ENCODE data around the gene C16orf46. TPM values are rescaled to one million over a fixed set of nuclear protein-coding genes. Genes with fewer than 3 reads are reported as not detected.

The C16orf46 gene
- total and polyA plus RNA-seq, 9 of the 15 experiments (the other 6 are each of a cell fraction or from before 2014, with no cell fraction given), result 0.10 to 0.98 (median 0.41) TPM; not detected in 1

DNA sequence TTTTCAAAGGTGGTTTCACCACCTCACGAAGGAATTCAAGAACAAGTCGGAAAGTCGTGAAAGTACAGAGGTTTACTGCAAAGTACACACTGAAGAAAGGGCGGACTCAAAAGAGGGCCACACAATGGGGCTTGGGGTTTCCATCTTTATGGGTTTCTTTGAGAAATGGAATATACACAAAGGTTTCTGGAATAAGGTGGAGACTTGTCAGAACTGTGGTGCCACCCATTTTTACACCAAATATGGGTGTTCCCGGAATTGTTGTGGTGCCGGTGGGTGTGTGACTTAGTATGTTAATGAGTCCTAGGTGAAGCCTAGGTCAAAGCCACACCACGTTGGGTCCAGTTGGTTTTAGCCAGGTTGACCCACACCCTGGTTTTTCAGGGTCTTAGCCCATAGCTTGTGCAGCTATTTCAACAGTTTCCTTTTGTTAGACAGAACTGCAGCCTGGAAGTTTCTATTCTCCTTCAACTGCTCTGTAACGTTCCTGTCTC lies 19.7 kb upstream of the C16orf46 start (continued):
- TF ChIP-seq, protein P1, sequence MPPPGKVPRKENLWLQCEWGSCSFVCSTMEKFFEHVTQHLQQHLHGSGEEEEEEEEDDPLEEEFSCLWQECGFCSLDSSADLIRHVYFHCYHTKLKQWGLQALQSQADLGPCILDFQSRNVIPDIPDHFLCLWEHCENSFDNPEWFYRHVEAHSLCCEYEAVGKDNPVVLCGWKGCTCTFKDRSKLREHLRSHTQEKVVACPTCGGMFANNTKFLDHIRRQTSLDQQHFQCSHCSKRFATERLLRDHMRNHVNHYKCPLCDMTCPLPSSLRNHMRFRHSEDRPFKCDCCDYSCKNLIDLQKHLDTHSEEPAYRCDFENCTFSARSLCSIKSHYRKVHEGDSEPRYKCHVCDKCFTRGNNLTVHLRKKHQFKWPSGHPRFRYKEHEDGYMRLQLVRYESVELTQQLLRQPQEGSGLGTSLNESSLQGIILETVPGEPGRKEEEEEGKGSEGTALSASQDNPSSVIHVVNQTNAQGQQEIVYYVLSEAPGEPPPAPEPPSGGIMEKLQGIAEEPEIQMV (tag; conservative IDR thresholded peaks at IDR 0.05; ENCODE audit: low read depth), result peak; percentile 92
- TF ChIP-seq, protein P2, sequence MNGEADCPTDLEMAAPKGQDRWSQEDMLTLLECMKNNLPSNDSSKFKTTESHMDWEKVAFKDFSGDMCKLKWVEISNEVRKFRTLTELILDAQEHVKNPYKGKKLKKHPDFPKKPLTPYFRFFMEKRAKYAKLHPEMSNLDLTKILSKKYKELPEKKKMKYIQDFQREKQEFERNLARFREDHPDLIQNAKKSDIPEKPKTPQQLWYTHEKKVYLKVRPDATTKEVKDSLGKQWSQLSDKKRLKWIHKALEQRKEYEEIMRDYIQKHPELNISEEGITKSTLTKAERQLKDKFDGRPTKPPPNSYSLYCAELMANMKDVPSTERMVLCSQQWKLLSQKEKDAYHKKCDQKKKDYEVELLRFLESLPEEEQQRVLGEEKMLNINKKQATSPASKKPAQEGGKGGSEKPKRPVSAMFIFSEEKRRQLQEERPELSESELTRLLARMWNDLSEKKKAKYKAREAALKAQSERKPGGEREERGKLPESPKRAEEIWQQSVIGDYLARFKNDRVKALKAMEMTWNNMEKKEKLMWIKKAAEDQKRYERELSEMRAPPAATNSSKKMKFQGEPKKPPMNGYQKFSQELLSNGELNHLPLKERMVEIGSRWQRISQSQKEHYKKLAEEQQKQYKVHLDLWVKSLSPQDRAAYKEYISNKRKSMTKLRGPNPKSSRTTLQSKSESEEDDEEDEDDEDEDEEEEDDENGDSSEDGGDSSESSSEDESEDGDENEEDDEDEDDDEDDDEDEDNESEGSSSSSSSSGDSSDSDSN (IDR thresholded peaks at IDR 0.05; ENCODE audit: borderline replicate concordance in 1 of 2, low read depth in 2 of 2, low read length in 2 of 2), result no peak
- TF ChIP-seq SUPT5H (IDR thresholded peaks at IDR 0.05), result peak; percentile 60
- no peak for TF ChIP-seq NUFIP1 (IDR thresholded peaks at IDR 0.05; ENCODE audit: partially characterized antibody)
- TF ChIP-seq THRAP3 (IDR thresholded peaks at IDR 0.05; ENCODE audit: borderline replicate concordance), result no peak
- TF ChIP-seq CEBPG (CRISPR knock-in tag; IDR thresholded peaks at IDR 0.05), result no peak
- TF ChIP-seq CEBPG (tag; conservative IDR thresholded peaks at IDR 0.05 in 1 of 2, IDR thresholded peaks at IDR 0.05 in 1 of 2), result 0 out of 4 replicates have a peak, but pooled peaks of 1 of the 2 experiments have one; percentile 20
- TF ChIP-seq STAG1 (CRISPR knock-in tag; IDR thresholded peaks at IDR 0.05; ENCODE audit: borderline replicate concordance), result no peak
- 0 out of 2 replicates have a peak, but pooled peaks have one; percentile 48 for TF ChIP-seq NBN (IDR thresholded peaks at IDR 0.05; ENCODE audit: low read depth)
- TF ChIP-seq FOXK2 (conservative IDR thresholded peaks at IDR 0.05 in 1 of 2, IDR thresholded peaks at IDR 0.05 in 1 of 2; ENCODE audit: low read depth in 2 of 2), result peak; percentile 62 to 74; a peak in 2 of 4 replicates
- TF ChIP-seq, protein P3, sequence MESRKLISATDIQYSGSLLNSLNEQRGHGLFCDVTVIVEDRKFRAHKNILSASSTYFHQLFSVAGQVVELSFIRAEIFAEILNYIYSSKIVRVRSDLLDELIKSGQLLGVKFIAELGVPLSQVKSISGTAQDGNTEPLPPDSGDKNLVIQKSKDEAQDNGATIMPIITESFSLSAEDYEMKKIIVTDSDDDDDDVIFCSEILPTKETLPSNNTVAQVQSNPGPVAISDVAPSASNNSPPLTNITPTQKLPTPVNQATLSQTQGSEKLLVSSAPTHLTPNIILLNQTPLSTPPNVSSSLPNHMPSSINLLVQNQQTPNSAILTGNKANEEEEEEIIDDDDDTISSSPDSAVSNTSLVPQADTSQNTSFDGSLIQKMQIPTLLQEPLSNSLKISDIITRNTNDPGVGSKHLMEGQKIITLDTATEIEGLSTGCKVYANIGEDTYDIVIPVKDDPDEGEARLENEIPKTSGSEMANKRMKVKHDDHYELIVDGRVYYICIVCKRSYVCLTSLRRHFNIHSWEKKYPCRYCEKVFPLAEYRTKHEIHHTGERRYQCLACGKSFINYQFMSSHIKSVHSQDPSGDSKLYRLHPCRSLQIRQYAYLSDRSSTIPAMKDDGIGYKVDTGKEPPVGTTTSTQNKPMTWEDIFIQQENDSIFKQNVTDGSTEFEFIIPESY (CRISPR knock-in tag; IDR thresholded peaks at IDR 0.05), result no peak
- no peak for TF ChIP-seq CCAR2 (IDR thresholded peaks at IDR 0.05; ENCODE audit: low read depth, low read length)
- TF ChIP-seq, protein P4, sequence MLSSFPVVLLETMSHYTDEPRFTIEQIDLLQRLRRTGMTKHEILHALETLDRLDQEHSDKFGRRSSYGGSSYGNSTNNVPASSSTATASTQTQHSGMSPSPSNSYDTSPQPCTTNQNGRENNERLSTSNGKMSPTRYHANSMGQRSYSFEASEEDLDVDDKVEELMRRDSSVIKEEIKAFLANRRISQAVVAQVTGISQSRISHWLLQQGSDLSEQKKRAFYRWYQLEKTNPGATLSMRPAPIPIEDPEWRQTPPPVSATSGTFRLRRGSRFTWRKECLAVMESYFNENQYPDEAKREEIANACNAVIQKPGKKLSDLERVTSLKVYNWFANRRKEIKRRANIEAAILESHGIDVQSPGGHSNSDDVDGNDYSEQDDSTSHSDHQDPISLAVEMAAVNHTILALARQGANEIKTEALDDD (IDR thresholded peaks at IDR 0.05), result peak; percentile 44; the same call in 1 of the 2 replicates
- peak; percentile 72 for TF ChIP-seq L3MBTL2 (IDR thresholded peaks at IDR 0.05)
- no peak for TF ChIP-seq ZNF668 (CRISPR knock-in tag; IDR thresholded peaks at IDR 0.05)
- TF ChIP-seq, protein P5, sequence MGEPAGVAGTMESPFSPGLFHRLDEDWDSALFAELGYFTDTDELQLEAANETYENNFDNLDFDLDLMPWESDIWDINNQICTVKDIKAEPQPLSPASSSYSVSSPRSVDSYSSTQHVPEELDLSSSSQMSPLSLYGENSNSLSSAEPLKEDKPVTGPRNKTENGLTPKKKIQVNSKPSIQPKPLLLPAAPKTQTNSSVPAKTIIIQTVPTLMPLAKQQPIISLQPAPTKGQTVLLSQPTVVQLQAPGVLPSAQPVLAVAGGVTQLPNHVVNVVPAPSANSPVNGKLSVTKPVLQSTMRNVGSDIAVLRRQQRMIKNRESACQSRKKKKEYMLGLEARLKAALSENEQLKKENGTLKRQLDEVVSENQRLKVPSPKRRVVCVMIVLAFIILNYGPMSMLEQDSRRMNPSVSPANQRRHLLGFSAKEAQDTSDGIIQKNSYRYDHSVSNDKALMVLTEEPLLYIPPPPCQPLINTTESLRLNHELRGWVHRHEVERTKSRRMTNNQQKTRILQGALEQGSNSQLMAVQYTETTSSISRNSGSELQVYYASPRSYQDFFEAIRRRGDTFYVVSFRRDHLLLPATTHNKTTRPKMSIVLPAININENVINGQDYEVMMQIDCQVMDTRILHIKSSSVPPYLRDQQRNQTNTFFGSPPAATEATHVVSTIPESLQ (CRISPR knock-in tag; IDR thresholded peaks at IDR 0.05), result peak; percentile 82
